ENCODE data around the gene ATOSB.

ATOSB gene

GRCh38 chr9:35105571-35106342 lies 9.9 kb downstream of the ATOSB start:
- Histone ChIP-seq H4K20me1 (ENCODE audit: insufficient read depth, low read length) (no peaks in the 10 kb centered on the region), H3K27me3 (ENCODE audit: insufficient read depth, low read length) (no peaks in the 10 kb centered on the region), H3F3A (ENCODE audit: insufficient read depth, low read length) (no peaks in the 10 kb centered on the region), H3K9ac (ENCODE audit: low read length) (no peak overlapping the region), H3K9me2 (ENCODE audit: low read depth, low read length) (no peaks in the 10 kb centered on the region), H3K4me2 (ENCODE audit: low read length) (no peak overlapping the region), H2AFZ (ENCODE audit: low read length) (no peak overlapping the region), H3K9me3 (ENCODE audit: low read length) (no peaks in the 10 kb centered on the region), H3K79me2 (ENCODE audit: insufficient read depth, low read length) (peaks cover 8% of the 10 kb centered on the region), H3K4me1 (ENCODE audit: insufficient read depth, low read length, severe bottlenecking) (peaks cover 20% of the 10 kb centered on the region), H3K27ac (ENCODE audit: low read depth, low read length, poor library complexity, severe bottlenecking) (no peak overlapping the region), H3K36me3 (ENCODE audit: insufficient read depth, low read length) (peaks cover 9% of the 10 kb centered on the region), H3K4me3 (ENCODE audit: low read depth, low read length, poor library complexity, severe bottlenecking) (no peak overlapping the region)
- TF ChIP-seq EZH2 (IDR thresholded peaks at IDR 0.05; ENCODE audit: borderline replicate concordance, low read length) = no peak
- TF ChIP-seq, protein P1, sequence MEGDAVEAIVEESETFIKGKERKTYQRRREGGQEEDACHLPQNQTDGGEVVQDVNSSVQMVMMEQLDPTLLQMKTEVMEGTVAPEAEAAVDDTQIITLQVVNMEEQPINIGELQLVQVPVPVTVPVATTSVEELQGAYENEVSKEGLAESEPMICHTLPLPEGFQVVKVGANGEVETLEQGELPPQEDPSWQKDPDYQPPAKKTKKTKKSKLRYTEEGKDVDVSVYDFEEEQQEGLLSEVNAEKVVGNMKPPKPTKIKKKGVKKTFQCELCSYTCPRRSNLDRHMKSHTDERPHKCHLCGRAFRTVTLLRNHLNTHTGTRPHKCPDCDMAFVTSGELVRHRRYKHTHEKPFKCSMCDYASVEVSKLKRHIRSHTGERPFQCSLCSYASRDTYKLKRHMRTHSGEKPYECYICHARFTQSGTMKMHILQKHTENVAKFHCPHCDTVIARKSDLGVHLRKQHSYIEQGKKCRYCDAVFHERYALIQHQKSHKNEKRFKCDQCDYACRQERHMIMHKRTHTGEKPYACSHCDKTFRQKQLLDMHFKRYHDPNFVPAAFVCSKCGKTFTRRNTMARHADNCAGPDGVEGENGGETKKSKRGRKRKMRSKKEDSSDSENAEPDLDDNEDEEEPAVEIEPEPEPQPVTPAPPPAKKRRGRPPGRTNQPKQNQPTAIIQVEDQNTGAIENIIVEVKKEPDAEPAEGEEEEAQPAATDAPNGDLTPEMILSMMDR (IDR thresholded peaks at IDR 0.05; ENCODE audit: low read length) = no peak

DNA sequence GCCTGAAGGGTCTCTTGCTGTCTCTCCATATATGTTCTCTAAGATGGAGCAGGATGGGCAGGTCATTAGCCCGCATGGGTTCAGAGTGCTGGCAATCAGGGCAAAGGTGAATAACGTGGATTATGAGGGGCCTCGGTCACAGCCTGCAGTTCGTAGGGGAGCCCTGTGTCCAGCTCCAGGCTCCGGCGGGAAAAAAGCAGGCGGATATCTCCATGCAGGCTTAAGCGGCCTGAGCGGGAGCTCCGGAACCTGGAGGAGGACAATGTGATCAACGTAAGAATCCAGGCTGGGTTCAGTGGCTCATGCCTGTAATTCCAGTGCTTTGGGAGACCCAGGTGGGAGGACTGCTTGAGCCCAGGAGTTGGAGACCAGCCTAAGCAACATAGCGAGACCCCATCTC lies 10.5 kb downstream of the ATOSB start:
- Histone ChIP-seq H4K20me1 (ENCODE audit: insufficient read depth, low read length) (no peaks in the 10 kb centered on the region), H3K4me3 (ENCODE audit: low read depth, low read length, poor library complexity, severe bottlenecking) (no peak overlapping the region), H3K79me2 (ENCODE audit: insufficient read depth, low read length) (peaks cover 8% of the 10 kb centered on the region), H3K27me3 (ENCODE audit: insufficient read depth, low read length) (no peaks in the 10 kb centered on the region), H3K9ac (ENCODE audit: low read length) (no peak overlapping the region), H3K36me3 (ENCODE audit: insufficient read depth, low read length) (peaks cover 16% of the 10 kb centered on the region), H3K4me2 (ENCODE audit: low read length) (no peak overlapping the region), H3K9me2 (ENCODE audit: low read depth, low read length) (no peaks in the 10 kb centered on the region), H3F3A (ENCODE audit: insufficient read depth, low read length) (no peaks in the 10 kb centered on the region), H3K27ac (ENCODE audit: low read depth, low read length, poor library complexity, severe bottlenecking) (no peak overlapping the region), H2AFZ (ENCODE audit: low read length) (no peak overlapping the region), H3K4me1 (ENCODE audit: insufficient read depth, low read length, severe bottlenecking) (peaks cover 19% of the 10 kb centered on the region), H3K9me3 (ENCODE audit: low read length) (no peaks in the 10 kb centered on the region)
- TF ChIP-seq, protein P1 (IDR thresholded peaks at IDR 0.05; ENCODE audit: low read length) = no peak
- TF ChIP-seq EZH2 (IDR thresholded peaks at IDR 0.05; ENCODE audit: borderline replicate concordance, low read length) = no peak

- Histone ChIP-seq H3K4me2 (ENCODE audit: low read length) (no peak overlapping the region), H3F3A (ENCODE audit: insufficient read depth, low read length) (no peaks in the 10 kb centered on the region), H3K9me3 (ENCODE audit: low read length) (no peaks in the 10 kb centered on the region), H3K9ac (ENCODE audit: low read length) (no peak overlapping the region), H2AFZ (ENCODE audit: low read length) (no peak overlapping the region), H3K27me3 (ENCODE audit: insufficient read depth, low read length) (no peaks in the 10 kb centered on the region), H3K79me2 (ENCODE audit: insufficient read depth, low read length) (peaks cover 8% of the 10 kb centered on the region), H3K36me3 (ENCODE audit: insufficient read depth, low read length) (peaks cover 21% of the 10 kb centered on the region), H4K20me1 (ENCODE audit: insufficient read depth, low read length) (no peaks in the 10 kb centered on the region), H3K4me1 (ENCODE audit: insufficient read depth, low read length, severe bottlenecking) (peaks cover 19% of the 10 kb centered on the region), H3K4me3 (ENCODE audit: low read depth, low read length, poor library complexity, severe bottlenecking) (no peak overlapping the region), H3K9me2 (ENCODE audit: low read depth, low read length) (no peaks in the 10 kb centered on the region), H3K27ac (ENCODE audit: low read depth, low read length, poor library complexity, severe bottlenecking) (no peak overlapping the region)
- TF ChIP-seq, protein P1 (IDR thresholded peaks at IDR 0.05; ENCODE audit: low read length) = no peak
- TF ChIP-seq EZH2 (IDR thresholded peaks at IDR 0.05; ENCODE audit: borderline replicate concordance, low read length) = no peak
Observed at GRCh38 chr9:35104586-35104985, 11.1 kb downstream of the ATOSB start.

Data from OCI-LY1 (cell line).